HG03342 (cell line): ENCODE results near the gene SPATA16.

Source experiments
- ATAC-seq: cut with Tn5 transposase; IDR thresholded peaks from one replicate; pipeline ENCODE4 v1.9.1; 2021; ENCODE audit warnings: mild to moderate bottlenecking, moderate library complexity; ENCODE audit not compliant: unreplicated experiment

SPATA16 gene

DNA sequence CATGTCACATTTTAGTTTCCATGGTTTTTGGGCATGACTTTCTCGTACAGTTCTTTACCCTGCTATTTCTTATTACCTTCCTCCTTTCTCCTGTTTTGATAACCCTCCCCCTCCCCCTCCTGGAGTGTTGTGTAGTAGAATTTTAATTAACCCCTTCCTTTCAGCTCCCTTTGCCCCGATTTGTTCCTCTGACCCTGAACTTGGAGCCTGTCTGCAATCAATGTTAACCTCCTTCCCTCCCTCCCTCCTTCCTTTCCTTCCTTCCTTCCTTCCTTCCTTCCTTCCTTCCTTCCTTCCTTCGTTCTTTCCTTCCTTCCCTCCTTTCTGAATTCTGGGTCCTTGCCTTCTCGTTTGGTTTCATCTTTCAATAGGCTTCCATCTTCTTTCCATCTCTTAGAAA lies 300.1 kb downstream of the SPATA16 start:
- ATAC-seq = no peak

DNA sequence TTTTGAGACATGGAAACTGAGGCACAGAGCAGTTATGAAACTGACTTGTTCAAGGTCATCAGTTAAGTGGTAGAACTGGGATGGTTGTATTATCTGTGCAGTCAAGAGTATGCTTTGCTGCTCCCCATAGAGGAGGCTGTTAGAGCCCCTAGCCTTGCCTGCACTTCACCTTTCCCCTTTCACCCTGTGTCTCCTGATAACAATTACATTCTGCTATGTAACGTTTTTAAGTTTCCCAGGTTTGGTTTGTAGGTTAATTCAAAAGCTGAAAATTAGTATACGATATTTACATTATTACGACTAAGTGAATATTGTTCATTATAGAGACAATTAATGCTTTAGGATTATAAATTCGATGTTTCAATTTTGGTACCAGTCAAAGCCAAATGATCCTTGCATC lies 300.6 kb downstream of the SPATA16 start:
- ATAC-seq = no peak

DNA sequence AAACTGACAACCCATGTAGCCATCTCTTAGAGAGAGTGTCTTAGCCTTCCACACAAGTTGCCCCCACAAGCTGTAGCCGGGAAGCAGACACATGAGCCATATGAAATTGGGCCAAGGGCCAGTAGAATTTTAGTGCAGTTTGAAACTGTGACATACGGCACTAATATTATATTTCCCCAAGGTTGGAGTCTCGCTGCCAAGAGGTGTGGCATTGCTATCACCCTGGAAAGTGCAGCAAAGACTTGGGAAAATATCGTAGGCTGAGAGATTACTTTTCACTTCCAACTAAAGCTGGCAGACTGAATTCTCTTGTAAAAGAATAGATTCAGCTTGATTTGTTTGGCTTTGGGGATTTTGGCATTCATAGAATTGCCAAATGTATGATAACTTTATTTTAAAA lies 301.4 kb downstream of the SPATA16 start:
- no peak for ATAC-seq
